ENCODE measurements around the gene CCNL2.
"Not testable (repeated sequence)": the region's sequence is repeated elsewhere in the genome, so short reads cannot be mapped to it uniquely, and the experiment has no call there.

CCNL2 gene

GRCh38 chr1:1407636-1408318, 8.6 kb upstream of the CCNL2 start:
- TF ChIP-seq MAX (IDR thresholded peaks at IDR 0.05; ENCODE audit: low read depth, low read length): 0 out of 2 replicates have a peak, but pooled peaks have one; percentile 6
- TF ChIP-seq CTCF (IDR thresholded peaks at IDR 0.05; ENCODE audit: low read depth, low read length): no peak
- peak; percentile 53 for DNase-seq (ENCODE audit: low read depth)
- peak overlapping the region; percentile 91 for H3K4me3 ChIP-seq (ENCODE audit: low read depth, low read length)

- peak; percentile 95 for DNase-seq (ENCODE audit: low read depth)
- H3K4me3 ChIP-seq (ENCODE audit: low read depth, low read length): peak within 1 kb of the TSS; percentile 91
- TF ChIP-seq POLR2A (IDR thresholded peaks at IDR 0.05; ENCODE audit: extremely low read depth, insufficient read length): peak; percentile 94
- peak; percentile 88 for TF ChIP-seq MAX (IDR thresholded peaks at IDR 0.05; ENCODE audit: low read depth, low read length)
- peak; percentile 96 for TF ChIP-seq MYC (IDR thresholded peaks at IDR 0.05; ENCODE audit: low read depth, low read length)
- no peak for TF ChIP-seq CTCF (IDR thresholded peaks at IDR 0.05; ENCODE audit: low read depth, low read length)
Observed at GRCh38 chr1:1406821-1407635, 7.9 kb upstream of the CCNL2 start, which contains the start of gene MRPL20. MRPL20 (minus strand) TSS chr1:1407293; CDS start chr1:1407217, 76 bp downstream.

GRCh38 chr1:1406101-1406820, 7.1 kb upstream of the CCNL2 start:
- peak overlapping the region; percentile 91 for H3K4me3 ChIP-seq (ENCODE audit: low read depth, low read length)
- peak; percentile 25; the same call in 1 of the 2 replicates for TF ChIP-seq MYC (IDR thresholded peaks at IDR 0.05; ENCODE audit: low read depth, low read length)
- TF ChIP-seq POLR2A (IDR thresholded peaks at IDR 0.05; ENCODE audit: extremely low read depth, insufficient read length): no peak
- TF ChIP-seq MAX (IDR thresholded peaks at IDR 0.05; ENCODE audit: low read depth, low read length): no peak
- no peak for TF ChIP-seq CTCF (IDR thresholded peaks at IDR 0.05; ENCODE audit: low read depth, low read length)
- peak; percentile 56 for DNase-seq (ENCODE audit: low read depth)

- TF ChIP-seq CTCF (IDR thresholded peaks at IDR 0.05; ENCODE audit: low read depth, low read length) (no peak), POLR2A (IDR thresholded peaks at IDR 0.05; ENCODE audit: extremely low read depth, insufficient read length) (no peak), MAX (IDR thresholded peaks at IDR 0.05; ENCODE audit: low read depth, low read length) (no peak), MYC (IDR thresholded peaks at IDR 0.05; ENCODE audit: low read depth, low read length) (no peak)
- H3K4me3 ChIP-seq (ENCODE audit: low read depth, low read length): no peak overlapping the region
- DNase-seq (ENCODE audit: low read depth): no peak
Observed at GRCh38 chr1:1403653-1404052, 4.5 kb upstream of the CCNL2 start.

- H3K4me3 ChIP-seq (ENCODE audit: low read depth, low read length); DNase-seq (ENCODE audit: low read depth): not testable (repeated sequence)
Observed at GRCh38 chr1:1402901-1403392, 3.8 kb upstream of the CCNL2 start.
